GM19035 (cell line): ENCODE data around the gene COL12A1.
"Not testable (repeated sequence)": the region's sequence is repeated elsewhere in the genome, so short reads cannot be mapped to it uniquely, and the experiment has no call there.

Experiments
- ATAC-seq: cut with Tn5 transposase; IDR thresholded peaks from one replicate; pipeline ENCODE4 v1.9.1; 2021; ENCODE audit not compliant: unreplicated experiment

The COL12A1 gene

GRCh38 chr6:75213112-75213511 is 7.3 kb upstream of the COL12A1 start:
- ATAC-seq: no peak

GRCh38 chr6:75211920-75212590 is 6.2 kb upstream of the COL12A1 start:
- ATAC-seq: no peak

GRCh38 chr6:75210885-75211739 is 5.3 kb upstream of the COL12A1 start:
- no peak for ATAC-seq

- no peak for ATAC-seq
These were observed 3.4 kb upstream of the COL12A1 start for GRCh38 chr6:75209184-75209723.

- peak; percentile 78 for ATAC-seq
These were observed 2.7 kb upstream of the COL12A1 start for GRCh38 chr6:75208298-75209183.

- no peak for ATAC-seq
These were observed 906 bp upstream of the COL12A1 start for GRCh38 chr6:75206576-75207342.

- no peak for ATAC-seq
These were observed 686 bp downstream of the COL12A1 start for GRCh38 chr6:75204959-75205775.

- no peak for ATAC-seq
These were observed 1.5 kb downstream of the COL12A1 start for GRCh38 chr6:75204217-75204958.

- ATAC-seq: no peak
These were observed 2.1 kb downstream of the COL12A1 start for GRCh38 chr6:75203721-75204120.

GRCh38 chr6:75202676-75203131 is 3.1 kb downstream of the COL12A1 start:
- ATAC-seq: no peak

- no peak for ATAC-seq
These were observed 3.8 kb downstream of the COL12A1 start for GRCh38 chr6:75201901-75202672.

GRCh38 chr6:75201021-75201420 is 4.8 kb downstream of the COL12A1 start:
- ATAC-seq: no peak

- ATAC-seq: no peak
These were observed 6.0 kb downstream of the COL12A1 start for GRCh38 chr6:75199889-75200288.

GRCh38 chr6:75196081-75196687 is 9.7 kb downstream of the COL12A1 start:
- ATAC-seq: no peak

- ATAC-seq: no peak
These were observed 17.5 kb downstream of the COL12A1 start for GRCh38 chr6:75188221-75188925.

- ATAC-seq: not testable (repeated sequence)
These were observed 19.3 kb downstream of the COL12A1 start for GRCh38 chr6:75186581-75186980.

- no peak for ATAC-seq
These were observed 22.7 kb downstream of the COL12A1 start for GRCh38 chr6:75183099-75183541.
